CD4-positive, alpha-beta memory T cell (primary cell): ENCODE results near the gene UNC50. TPM values are rescaled to one million over a fixed set of nuclear protein-coding genes. Genes with fewer than 3 reads are reported as not detected.

Experiments used
- CTCF ChIA-PET: fragments of 350-600 bp; sonication (Branson Sonifier 250); formaldehyde crosslinking; loops from one replicate; lab custom pipeline; 2021; ENCODE audit warnings: inconsistent platforms; ENCODE audit not compliant: partially characterized antibody; lab: Charles Lee
- POLR2A ChIA-PET: fragments of 350-600 bp; sonication (Branson Sonifier 250); formaldehyde crosslinking; loops from one replicate; lab custom pipeline; 2021; ENCODE audit not compliant: partially characterized antibody; lab: Charles Lee
- DNase-seq, 5 donors: peaks; one replicate each; pipeline versions ENCODE4 v3.0.0 to v3.0.0-alpha.2; 2020 to 2022; ENCODE audit warnings: mixed read lengths in 1 of 5
- H3K27ac ChIP-seq: one replicate; pipeline ENCODE4 v1.7.0; 2013; ENCODE audit warnings: low read depth, low read length
- H3K27me3 ChIP-seq: 2 replicates; pipeline ENCODE4 v1.7.0; 2013; ENCODE audit warnings: mild to moderate bottlenecking, low read length, moderate library complexity; ENCODE audit not compliant: insufficient read depth
- H3K36me3 ChIP-seq: 2 replicates; pipeline ENCODE4 v1.7.0; 2013; ENCODE audit warnings: mild to moderate bottlenecking, low read length, moderate library complexity; ENCODE audit not compliant: insufficient read depth
- H3K4me1 ChIP-seq: 2 replicates; pipeline ENCODE4 v1.7.0; 2013; ENCODE audit warnings: mild to moderate bottlenecking, low read length, moderate library complexity; ENCODE audit not compliant: insufficient read depth
- H3K4me3 ChIP-seq, 2 donors: one replicate each; pipeline ENCODE4 v1.7.0; 2013; ENCODE audit warnings: low read length in 2 of 2, mild to moderate bottlenecking in 1 of 2
- H3K9me3 ChIP-seq, 2 donors: one replicate each; pipeline ENCODE4 v1.7.0; 2013; ENCODE audit warnings: low read length in 2 of 2, control low read depth in 1 of 2; ENCODE audit not compliant: control insufficient read depth in 1 of 2
- H3K27ac Mint-ChIP-seq, 7 donors: one replicate each; pipeline ENCODE4 v1.8.0; 2020 to 2021; ENCODE audit warnings: mixed read lengths in 7 of 7, mild to moderate bottlenecking in 6 of 7, inconsistent platforms in 3 of 7, moderate library complexity in 3 of 7
- H3K27me3 Mint-ChIP-seq, 2 donors: one replicate each; pipeline ENCODE4 v1.8.0; 2020 to 2021; ENCODE audit warnings: mixed read lengths in 2 of 2
- H3K36me3 Mint-ChIP-seq, 2 donors: one replicate each; pipeline ENCODE4 v1.8.0; 2020 to 2021; ENCODE audit warnings: mixed read lengths in 2 of 2, inconsistent platforms in 1 of 2, mild to moderate bottlenecking in 1 of 2
- H3K4me1 Mint-ChIP-seq, 4 donors: one replicate each; pipeline ENCODE4 v1.8.0; 2020 to 2021; ENCODE audit warnings: mixed read lengths in 4 of 4, mild to moderate bottlenecking in 1 of 4
- H3K4me3 Mint-ChIP-seq, 8 donors: one replicate each; pipeline ENCODE4 v1.8.0; 2020 to 2021; ENCODE audit warnings: mixed read lengths in 8 of 8, mild to moderate bottlenecking in 7 of 8, moderate library complexity in 6 of 8, inconsistent platforms in 3 of 8
- H3K9me3 Mint-ChIP-seq, 8 donors: one replicate each; pipeline ENCODE4 v1.8.0; 2020 to 2021; ENCODE audit warnings: mixed read lengths in 8 of 8, mild to moderate bottlenecking in 5 of 8, inconsistent platforms in 3 of 8, moderate library complexity in 1 of 8
- intact Hi-C: fragments of 100-400 bp; cut with micrococcal nuclease; formaldehyde crosslinking; loops from one replicate; pipeline ENCODE4 v1.15.1; 2023
- polyA plus RNA-seq, 2 donors: library from polyadenylated mRNA; unstranded; fragments of 300-500 nt; fragmentation: Illumina TruSeq; gene quantifications; one replicate each; pipeline ENCODE4 v1.2.3, GENCODE V29; 2021
- total RNA-seq, 2 experiments: library from RNA; stranded (reverse); gene quantifications; one replicate each; pipeline ENCODE4 v1.2.3, GENCODE V29; 2021

The UNC50 gene
- total RNA-seq = 10 to 100 TPM; 43.5 to 47.2 TPM
- 10 to 100 TPM; 41.8 to 48.8 TPM for polyA plus RNA-seq

- peak within 1 kb of the TSS; percentile 79 to 95 (median 89) for H3K4me3 Mint-ChIP-seq
- H3K27me3 Mint-ChIP-seq = no peaks in the 10 kb centered on the region
- Histone ChIP-seq H3K27ac (peak within 1 kb of the TSS; percentile 88), H3K36me3 (peaks cover 7% of the 10 kb centered on the region), H3K27me3 (no peaks in the 10 kb centered on the region), H3K4me1 (peaks cover 61% of the 10 kb centered on the region), H3K9me3 (no peaks in the 10 kb centered on the region), H3K4me3 (peak within 1 kb of the TSS; percentile 86 to 93)
- H3K4me1 Mint-ChIP-seq = peaks cover 51 to 91% (median 59%) of the 10 kb centered on the region in 4 donors
- H3K36me3 Mint-ChIP-seq = peaks cover 11 to 35% of the 10 kb centered on the region in 2 donors
- ChIA-PET CTCF (interaction anchor here (0.8 to 1.2 kb wide), 3 partner anchors 10 to 221 kb away, joined by 3 to 5 read pairs (median 3); no protein-coding TSS in a partner anchor), POLR2A (interaction anchor here (0.7 to 2.2 kb wide), 21 partner anchors 8 to 547 kb away, joined by 3 to 11 read pairs (median 3); partner anchors contain the start of genes C2orf15, LIPT1, MGAT4A and TSGA10)
- no peaks in the 10 kb centered on the region for H3K9me3 Mint-ChIP-seq
- peak; percentile 87 to 91 (median 88) for DNase-seq
- peak within 1 kb of the TSS; percentile 89 to 97 (median 91) for H3K27ac Mint-ChIP-seq
- intact Hi-C loops = loop anchor here (1.0 to 5.0 kb wide), 3 partner anchors 146 to 728 kb away; partner anchors contain the start of genes EIF5B and TXNDC9
These were observed at the start of gene UNC50, which contains the start of gene COA5 for GRCh38 chr2:98608116-98608961. TSS of gene UNC50 (plus strand) at chr2:98608589. CDS start at chr2:98609760, 1,171 bp downstream. TSS of gene COA5 (minus strand) at chr2:98608512. CDS start at chr2:98608405, 107 bp downstream.

GRCh38 chr2:98558852-98559530, 49.4 kb upstream of the UNC50 start:
- DNase-seq = no peak
- peaks cover 49 to 82% of the 10 kb centered on the region in 2 donors for H3K36me3 Mint-ChIP-seq
- Histone ChIP-seq H3K27me3 (no peaks in the 10 kb centered on the region), H3K36me3 (peaks cover 73% of the 10 kb centered on the region), H3K27ac (no peak overlapping the region), H3K4me1 (no peaks in the 10 kb centered on the region), H3K4me3 (no peak overlapping the region), H3K9me3 (no peaks in the 10 kb centered on the region)
- intact Hi-C loops = no loop called here
- no peaks in the 10 kb centered on the region for H3K27me3 Mint-ChIP-seq
- CTCF ChIA-PET = interaction anchor here (1.5 to 2.2 kb wide), 2 partner anchors 11 to 146 kb away, joined by 4 to 11 read pairs; no protein-coding TSS in a partner anchor
- H3K9me3 Mint-ChIP-seq = no peaks in the 10 kb centered on the region
- H3K27ac Mint-ChIP-seq = peak overlapping the region; percentile 15 to 70 (median 47)
- POLR2A ChIA-PET = interaction anchor here (1.0 kb wide), 1 partner anchor 16 kb away, joined by 4 read pairs; no protein-coding TSS in a partner anchor
- H3K4me1 Mint-ChIP-seq = peaks cover 5 to 24% (median 18%) of the 10 kb centered on the region in 4 donors
- peak overlapping the region in 1 of 8 donors; percentile 32 for H3K4me3 Mint-ChIP-seq

- Mint-ChIP-seq H3K9me3 (no peaks in the 10 kb centered on the region), H3K27me3 (no peaks in the 10 kb centered on the region), H3K36me3 (peaks cover 51 to 81% of the 10 kb centered on the region in 2 donors), H3K4me3 (peak overlapping the region in 1 of 8 donors; percentile 32), H3K27ac (peak overlapping the region; percentile 40 to 72 (median 48)), H3K4me1 (peaks cover 5 to 24% (median 18%) of the 10 kb centered on the region in 4 donors)
- no peaks in the 10 kb centered on the region for H3K4me1 ChIP-seq
- no peak for DNase-seq
- no peak overlapping the region for H3K27ac ChIP-seq
- ChIA-PET POLR2A (interaction anchor here (1.0 kb wide), 1 partner anchor 17 kb away, joined by 4 read pairs; no protein-coding TSS in a partner anchor), CTCF (interaction anchor here (1.5 to 2.2 kb wide), 2 partner anchors 10 to 146 kb away, joined by 4 to 11 read pairs; no protein-coding TSS in a partner anchor)
- H3K4me3 ChIP-seq = no peak overlapping the region
- intact Hi-C loops = no loop called here
- no peaks in the 10 kb centered on the region for H3K27me3 ChIP-seq
- peaks cover 73% of the 10 kb centered on the region for H3K36me3 ChIP-seq
- H3K9me3 ChIP-seq = no peaks in the 10 kb centered on the region
These were observed 48.8 kb upstream of the UNC50 start for GRCh38 chr2:98559581-98559980.

- ChIA-PET POLR2A (interaction anchor here (1.0 kb wide), 1 partner anchor 18 kb away, joined by 4 read pairs; no protein-coding TSS in a partner anchor), CTCF (interaction anchor here (1.4 to 2.2 kb wide), 3 partner anchors 9 to 277 kb away, joined by 3 to 11 read pairs (median 4); no protein-coding TSS in a partner anchor)
- H3K4me3 Mint-ChIP-seq = no peak overlapping the region
- intact Hi-C loops = loop anchor here (10.0 kb wide), 1 partner anchor 84 kb away; no protein-coding TSS in a partner anchor
- peak overlapping the region in 5 of 7 donors; percentile 9 to 48 (median 35) for H3K27ac Mint-ChIP-seq
- peaks cover 46 to 77% of the 10 kb centered on the region in 2 donors for H3K36me3 Mint-ChIP-seq
- Histone ChIP-seq H3K4me3 (no peak overlapping the region), H3K27ac (no peak overlapping the region), H3K4me1 (no peaks in the 10 kb centered on the region), H3K27me3 (no peaks in the 10 kb centered on the region), H3K36me3 (peaks cover 73% of the 10 kb centered on the region), H3K9me3 (no peaks in the 10 kb centered on the region)
- DNase-seq = no peak
- peaks cover 5 to 24% (median 18%) of the 10 kb centered on the region in 4 donors for H3K4me1 Mint-ChIP-seq
- no peaks in the 10 kb centered on the region for H3K9me3 Mint-ChIP-seq
- no peaks in the 10 kb centered on the region for H3K27me3 Mint-ChIP-seq
These were observed 48.1 kb upstream of the UNC50 start for GRCh38 chr2:98560256-98560771.

GRCh38 chr2:98561018-98561417, 47.4 kb upstream of the UNC50 start:
- Histone ChIP-seq H3K27me3 (no peaks in the 10 kb centered on the region), H3K36me3 (peaks cover 73% of the 10 kb centered on the region), H3K4me1 (no peaks in the 10 kb centered on the region), H3K4me3 (no peak overlapping the region), H3K27ac (no peak overlapping the region), H3K9me3 (no peaks in the 10 kb centered on the region)
- no peaks in the 10 kb centered on the region for H3K27me3 Mint-ChIP-seq
- intact Hi-C loops = loop anchor here (10.0 kb wide), 1 partner anchor 84 kb away; no protein-coding TSS in a partner anchor
- ChIA-PET CTCF (interaction anchor here (1.4 kb wide), 1 partner anchor 277 kb away, joined by 3 read pairs; no protein-coding TSS in a partner anchor), POLR2A (no interaction called here)
- peak overlapping the region in 2 of 7 donors; percentile 17 to 41 for H3K27ac Mint-ChIP-seq
- H3K36me3 Mint-ChIP-seq = peaks cover 43 to 78% of the 10 kb centered on the region in 2 donors
- DNase-seq = no peak
- H3K4me1 Mint-ChIP-seq = peaks cover 3 to 22% (median 16%) of the 10 kb centered on the region in 4 donors
- no peaks in the 10 kb centered on the region for H3K9me3 Mint-ChIP-seq
- no peak overlapping the region for H3K4me3 Mint-ChIP-seq

GRCh38 chr2:98561902-98562695, 46.3 kb upstream of the UNC50 start:
- CTCF ChIA-PET = interaction anchor here (0.9 kb wide), 1 partner anchor 11 kb away, joined by 3 read pairs; no protein-coding TSS in a partner anchor

More at GRCh38 chr2:98561902-98562695, 46.3 kb upstream of the UNC50 start:
- no peaks in the 10 kb centered on the region for H3K27me3 Mint-ChIP-seq
- Histone ChIP-seq H3K4me3 (no peak overlapping the region), H3K27me3 (no peaks in the 10 kb centered on the region), H3K9me3 (no peaks in the 10 kb centered on the region), H3K4me1 (no peaks in the 10 kb centered on the region), H3K27ac (no peak overlapping the region), H3K36me3 (peaks cover 74% of the 10 kb centered on the region)
- peak overlapping the region in 2 of 7 donors; percentile 13 to 23 for H3K27ac Mint-ChIP-seq
- peaks cover 0 to 2% (median 0%) of the 10 kb centered on the region in 8 donors for H3K9me3 Mint-ChIP-seq
- POLR2A ChIA-PET = no interaction called here
- H3K36me3 Mint-ChIP-seq = peaks cover 47 to 80% of the 10 kb centered on the region in 2 donors
- intact Hi-C loops = loop anchor here (10.0 kb wide), 1 partner anchor 83 kb away; no protein-coding TSS in a partner anchor
- H3K4me3 Mint-ChIP-seq = no peak overlapping the region
- no peak for DNase-seq
- peaks cover 0 to 31% (median 20%) of the 10 kb centered on the region in 4 donors for H3K4me1 Mint-ChIP-seq
